HG02623 (cell line): ENCODE results near the gene PRR33.
"Not testable (repeated sequence)": the region's sequence is repeated elsewhere in the genome, so short reads cannot be mapped to it uniquely, and the experiment has no call there.

Experiments used
- ATAC-seq: cut with Tn5 transposase; IDR thresholded peaks from one replicate; pipeline ENCODE4 v1.9.1; 2021; ENCODE audit warnings: moderate library complexity; ENCODE audit not compliant: unreplicated experiment

The PRR33 gene

DNA sequence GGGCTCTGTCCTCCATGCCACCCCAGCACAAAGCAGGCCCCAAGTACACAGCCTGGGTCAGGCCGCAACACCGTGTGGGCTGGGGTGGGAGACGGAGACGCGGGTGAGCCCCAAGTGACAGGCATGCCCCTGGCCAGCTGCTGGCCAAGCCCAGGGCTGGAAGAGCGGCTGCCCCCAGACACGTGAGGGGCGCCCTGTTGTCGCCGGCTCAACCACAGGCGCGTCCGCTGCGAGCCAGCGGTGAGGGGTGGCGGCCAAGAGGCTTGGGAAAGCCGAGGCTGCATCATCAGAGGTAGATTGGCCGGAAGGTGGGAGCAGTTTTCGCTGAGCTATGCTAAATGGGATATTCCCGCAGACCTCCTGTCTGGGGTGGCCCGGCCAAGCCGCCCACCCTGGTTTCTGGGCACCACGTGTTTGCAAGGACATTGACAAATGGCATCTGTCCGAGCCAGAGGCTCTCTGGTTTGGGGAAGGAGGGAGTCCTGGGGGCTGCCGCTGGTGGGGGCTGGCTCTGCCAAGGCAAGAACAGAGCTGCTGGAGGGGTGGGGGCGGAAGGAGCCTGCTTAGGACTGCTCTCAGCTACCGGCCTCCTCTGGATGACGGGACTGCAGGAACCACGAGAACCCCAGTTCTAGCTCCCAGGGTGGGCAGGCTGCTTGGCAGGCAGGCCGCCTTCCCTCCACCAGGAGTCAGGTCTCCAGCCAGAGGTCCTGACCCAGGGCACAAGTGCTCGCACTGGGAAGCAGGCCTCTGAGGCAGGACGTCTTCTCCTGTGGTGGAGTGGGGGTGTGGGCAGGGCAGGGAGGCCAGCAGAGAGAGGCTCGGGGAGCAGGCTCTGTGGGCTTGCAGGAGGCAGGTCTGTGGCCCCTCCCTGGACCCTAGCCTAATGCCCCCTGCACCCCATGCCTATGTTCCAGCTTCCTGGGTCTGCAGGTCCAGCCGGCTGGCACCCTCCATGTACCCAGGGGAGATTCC is 552 bp downstream of the PRR33 start:
- ATAC-seq, result no peak

DNA sequence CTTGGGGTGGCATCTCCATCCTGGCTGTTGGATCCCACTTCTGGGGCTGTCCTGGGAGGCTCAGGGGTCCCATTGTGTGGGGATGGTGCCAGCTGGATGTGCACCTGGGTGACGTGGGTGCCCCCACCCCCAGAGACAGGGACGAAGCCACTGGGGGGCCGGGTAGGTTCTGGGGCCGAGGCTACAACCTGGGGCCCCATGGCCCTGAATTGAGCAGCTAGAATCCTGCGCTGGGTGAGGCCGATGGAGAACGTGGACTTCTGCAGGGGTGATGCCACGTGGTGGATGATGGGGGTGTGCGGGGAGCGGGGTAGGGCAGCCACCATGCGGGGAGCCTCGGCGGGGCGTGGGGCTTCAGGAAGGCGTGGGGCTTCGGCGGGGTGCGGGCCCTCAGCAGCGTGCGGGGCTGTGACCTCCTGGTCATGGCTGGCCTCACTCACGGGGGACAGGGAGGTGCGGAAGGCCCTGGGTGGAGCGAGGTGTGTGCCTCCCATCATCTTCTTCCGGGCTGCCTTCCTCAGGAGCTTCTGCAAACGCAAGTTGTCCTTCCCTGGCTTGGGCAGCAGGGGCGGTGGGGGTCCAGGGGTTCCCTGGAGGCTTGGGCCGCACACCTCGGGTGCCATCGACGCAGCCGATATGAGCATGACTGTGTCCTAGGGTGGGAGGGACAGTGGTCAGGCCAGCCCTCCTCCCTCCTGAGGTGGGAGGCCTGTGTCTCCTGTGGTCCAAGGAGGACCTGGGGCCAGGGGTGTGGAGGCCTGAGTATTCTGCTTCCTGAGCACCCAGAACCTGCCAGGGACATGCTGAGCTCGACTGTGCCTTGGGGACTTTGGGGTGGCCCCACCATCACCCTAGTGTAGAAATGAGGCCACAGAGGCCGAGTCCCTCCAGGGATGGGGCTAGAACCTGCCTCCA is 1.5 kb downstream of the PRR33 start:
- ATAC-seq, result no peak

DNA sequence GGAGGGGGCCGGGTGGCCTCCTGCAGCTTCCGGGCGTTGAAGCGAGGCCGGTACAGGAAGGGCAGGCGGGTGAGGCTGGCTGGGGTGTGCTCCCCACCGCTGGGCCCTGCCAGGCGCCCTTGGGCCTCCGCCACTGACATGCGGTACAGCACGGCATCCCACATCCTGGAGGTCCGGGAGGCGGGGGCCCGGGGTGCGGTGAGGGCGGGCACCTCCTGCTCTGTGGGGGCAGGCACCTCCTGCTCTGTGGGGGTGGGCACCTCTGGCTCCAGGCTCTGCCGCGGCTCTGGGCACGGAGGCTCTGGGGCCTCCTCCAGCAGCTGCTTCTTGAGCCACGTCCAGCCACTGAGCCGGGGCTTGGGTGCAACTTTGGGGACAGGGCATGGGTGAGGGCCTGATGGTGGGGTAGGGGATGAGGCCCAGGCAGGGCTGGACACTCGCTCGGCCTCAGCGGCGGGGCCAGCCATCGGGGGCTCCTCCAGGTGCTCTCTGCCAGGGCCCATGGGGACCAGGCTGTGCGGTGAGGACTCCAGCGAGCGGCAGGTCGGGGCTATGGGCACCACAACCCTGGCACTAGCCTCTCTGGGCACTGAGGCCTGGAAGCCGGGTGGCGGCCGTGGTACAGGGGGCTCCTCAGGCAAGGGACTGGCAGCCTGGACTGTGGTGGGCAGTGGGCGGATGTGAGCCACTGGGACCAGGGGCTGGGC is 2.3 kb downstream of the PRR33 start:
- no peak for ATAC-seq

GRCh38 chr11:1888811-1889210 is 2.9 kb downstream of the PRR33 start:
- no peak for ATAC-seq

DNA sequence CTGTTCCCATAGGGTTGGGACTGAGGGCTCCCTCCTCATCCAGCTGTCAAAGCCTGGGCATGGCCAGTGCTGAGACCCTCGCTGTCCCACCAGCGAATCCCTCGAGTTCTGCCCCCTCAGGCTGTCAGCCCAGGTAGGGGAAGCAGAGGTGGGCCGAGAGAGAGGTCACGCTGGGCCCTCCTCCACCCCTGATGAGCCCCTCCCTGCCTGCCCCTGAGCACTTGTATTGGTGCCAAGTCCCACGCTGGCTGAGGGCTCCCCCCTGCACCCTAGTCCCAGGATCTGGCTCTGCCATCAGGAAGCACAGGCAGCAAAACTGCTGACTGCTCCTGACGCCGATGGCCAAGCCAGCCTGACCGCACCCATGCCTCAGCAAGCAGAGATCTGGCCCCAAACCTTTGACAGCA is 3.3 kb downstream of the PRR33 start:
- ATAC-seq, result no peak

- ATAC-seq, result no peak
Measured at GRCh38 chr11:1887451-1888346, 4.0 kb downstream of the PRR33 start.

- ATAC-seq, result not testable (repeated sequence)
Measured at GRCh38 chr11:1886551-1886950, 5.1 kb downstream of the PRR33 start.

DNA sequence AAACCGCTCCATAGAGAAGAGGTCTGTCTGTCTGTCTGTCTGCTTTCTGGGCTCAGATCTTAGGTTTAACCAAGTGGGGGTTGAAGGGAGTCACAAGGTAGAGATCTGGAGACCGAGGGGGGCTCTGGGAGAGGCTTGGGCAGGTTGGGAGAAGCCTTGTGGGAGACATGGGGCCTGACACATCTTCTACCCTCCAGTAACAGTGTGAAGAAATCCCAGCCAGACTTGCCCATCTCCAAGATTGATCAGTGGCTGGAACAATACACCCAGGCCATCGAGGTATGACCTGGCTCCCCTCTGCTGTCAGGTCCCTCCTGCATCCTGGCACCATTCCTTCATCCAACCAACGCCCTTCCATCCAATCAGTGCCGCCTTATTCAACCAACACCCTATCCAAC is 7.4 kb downstream of the PRR33 start:
- ATAC-seq, result no peak

DNA sequence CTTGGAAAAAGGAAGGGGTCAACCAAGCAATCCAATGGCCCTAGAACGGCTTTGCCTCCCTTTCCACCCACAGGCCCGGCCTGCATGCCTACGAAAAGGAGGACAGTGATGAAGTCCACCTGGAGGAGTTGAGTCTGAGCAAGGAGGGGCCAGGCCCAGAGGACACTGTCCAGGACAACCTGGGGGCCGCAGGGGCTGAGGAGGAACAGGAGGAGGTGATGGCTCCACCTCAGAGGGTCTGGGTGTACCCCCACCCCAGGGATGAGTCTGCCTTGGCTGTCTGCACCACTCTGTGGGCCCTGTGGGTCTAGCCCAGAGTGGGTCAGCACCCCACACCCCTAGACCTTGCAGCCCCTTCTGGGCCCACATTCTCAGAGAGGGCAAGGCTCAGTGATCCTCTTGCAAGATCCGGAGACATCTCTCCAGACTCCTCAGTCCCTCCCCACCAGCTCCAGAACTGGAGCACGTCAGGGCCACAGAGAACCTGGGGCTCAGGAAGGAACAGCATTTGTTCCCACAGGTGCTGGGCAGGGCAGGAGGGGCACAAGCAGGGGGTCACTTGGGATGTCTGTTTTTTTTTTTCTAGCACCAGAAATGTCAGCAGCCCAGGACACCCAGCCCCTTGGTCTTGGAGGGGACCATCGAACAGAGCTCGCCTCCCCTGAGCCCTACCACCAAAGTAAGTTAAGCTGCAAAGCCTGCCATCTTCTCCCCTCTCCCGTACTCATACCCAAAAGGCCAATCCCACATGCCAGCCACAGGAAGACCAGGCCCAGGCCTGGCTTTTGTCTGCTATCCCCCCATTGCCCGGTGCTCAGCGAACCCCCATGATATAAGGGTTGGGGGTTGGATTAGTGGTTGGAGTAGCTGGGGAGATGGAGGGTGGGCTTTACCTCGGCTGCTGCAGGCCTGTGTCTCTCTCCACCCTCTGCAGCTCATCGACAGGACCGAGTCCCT is 8.1 kb downstream of the PRR33 start:
- no peak for ATAC-seq

GRCh38 chr11:1882265-1883238 is 9.1 kb downstream of the PRR33 start:
- peak; percentile 53 for ATAC-seq

GRCh38 chr11:1881442-1882264 is 10.0 kb downstream of the PRR33 start:
- no peak for ATAC-seq

GRCh38 chr11:1880746-1881441 is 10.8 kb downstream of the PRR33 start:
- no peak for ATAC-seq

DNA sequence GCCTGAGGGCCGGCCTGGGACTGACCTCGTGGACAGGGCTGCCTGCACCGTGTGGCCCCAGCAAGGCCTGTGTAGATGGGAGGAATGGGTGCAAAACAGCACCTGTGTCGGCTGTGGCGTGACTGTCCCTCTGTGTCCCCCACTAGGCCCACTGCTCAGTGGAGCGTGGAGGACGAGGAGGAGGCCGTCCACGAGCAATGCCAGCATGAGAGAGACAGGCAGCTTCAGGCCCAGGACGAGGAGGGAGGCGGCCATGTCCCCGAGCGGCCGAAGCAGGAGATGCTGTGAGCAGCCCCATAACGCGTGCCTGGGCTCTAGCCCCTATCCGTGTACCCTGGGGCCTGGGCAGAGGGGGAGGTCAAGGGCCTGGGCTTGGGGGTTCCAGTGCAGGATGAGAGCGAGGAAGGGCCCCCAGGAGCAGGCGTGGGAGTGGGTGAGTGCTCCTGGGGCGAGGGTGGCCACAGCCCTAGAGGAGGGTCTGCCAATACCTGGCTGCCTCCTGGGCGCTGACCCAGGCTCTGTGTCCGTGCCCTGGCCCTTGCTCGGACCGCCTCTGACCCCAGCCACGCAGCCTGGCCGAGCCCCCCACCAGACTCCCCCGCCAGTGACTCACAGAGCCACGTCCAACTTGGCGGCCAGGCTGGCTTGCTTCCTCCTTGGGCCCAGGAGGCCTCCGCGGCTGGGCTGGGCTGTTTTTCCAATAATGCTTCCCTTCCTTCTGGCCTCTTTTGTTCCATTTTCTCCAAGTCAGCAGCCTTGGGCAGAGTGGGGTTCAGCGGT is 11.6 kb downstream of the PRR33 start:
- ATAC-seq, result no peak

DNA sequence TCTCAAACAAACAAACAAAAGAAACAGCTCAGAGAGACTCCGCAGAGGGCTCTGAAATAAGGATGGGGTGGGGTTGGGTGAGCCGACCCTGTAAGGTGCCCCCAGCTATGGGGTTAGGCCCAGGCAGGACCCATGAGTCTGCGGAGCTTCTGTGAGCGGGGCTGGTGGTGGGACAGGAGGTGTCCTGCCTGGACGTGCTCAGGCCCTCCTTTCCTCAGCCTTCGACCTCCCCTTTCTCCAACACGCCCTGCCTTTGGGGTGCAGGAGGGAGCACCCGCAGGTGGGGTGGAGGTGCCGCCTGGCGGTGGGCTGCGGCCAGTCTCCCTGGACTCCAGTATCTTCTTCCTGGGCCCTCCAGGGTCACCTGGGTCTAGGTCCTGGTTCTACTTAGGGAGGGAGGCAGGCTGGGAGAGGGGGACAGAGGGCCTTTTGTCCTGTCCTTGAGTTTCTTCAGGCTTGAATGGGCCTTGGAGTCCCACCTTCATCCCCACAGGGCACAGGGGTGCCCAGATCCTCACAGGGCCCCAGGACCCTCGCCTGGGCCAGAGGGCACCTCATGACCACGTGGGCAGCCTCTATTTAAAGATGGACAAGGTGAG is 12.3 kb downstream of the PRR33 start:
- no peak for ATAC-seq
